HG03439 (cell line): ENCODE results near the gene TNP2.

Experiments used
- ATAC-seq: cut with Tn5 transposase; IDR thresholded peaks from one replicate; pipeline ENCODE4 v1.9.1; 2021; ENCODE audit warnings: mild to moderate bottlenecking, moderate library complexity; ENCODE audit not compliant: unreplicated experiment

Gene TNP2

GRCh38 chr16:11245222-11245737, 23.8 kb downstream of the TNP2 start:
- no peak for ATAC-seq

DNA sequence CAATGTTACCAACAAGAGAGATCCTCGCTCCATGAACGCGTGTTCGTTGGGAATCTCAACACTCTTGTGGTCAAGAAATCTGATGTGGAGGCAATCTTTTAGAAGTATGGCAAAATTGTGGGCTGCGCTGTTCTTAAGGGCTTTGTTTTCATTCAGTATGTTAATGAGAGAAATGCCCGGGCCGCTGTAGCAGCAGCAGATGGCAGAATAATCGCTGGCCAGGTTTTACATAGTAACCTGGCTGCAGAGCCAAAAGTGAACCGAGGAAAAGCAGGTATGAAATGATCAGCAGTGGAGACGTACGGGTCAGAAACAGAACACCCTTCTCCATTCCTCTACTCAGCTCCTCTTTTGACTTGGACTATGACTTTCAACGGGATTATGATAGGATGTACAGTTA, 26.5 kb downstream of the TNP2 start:
- ATAC-seq = no peak

DNA sequence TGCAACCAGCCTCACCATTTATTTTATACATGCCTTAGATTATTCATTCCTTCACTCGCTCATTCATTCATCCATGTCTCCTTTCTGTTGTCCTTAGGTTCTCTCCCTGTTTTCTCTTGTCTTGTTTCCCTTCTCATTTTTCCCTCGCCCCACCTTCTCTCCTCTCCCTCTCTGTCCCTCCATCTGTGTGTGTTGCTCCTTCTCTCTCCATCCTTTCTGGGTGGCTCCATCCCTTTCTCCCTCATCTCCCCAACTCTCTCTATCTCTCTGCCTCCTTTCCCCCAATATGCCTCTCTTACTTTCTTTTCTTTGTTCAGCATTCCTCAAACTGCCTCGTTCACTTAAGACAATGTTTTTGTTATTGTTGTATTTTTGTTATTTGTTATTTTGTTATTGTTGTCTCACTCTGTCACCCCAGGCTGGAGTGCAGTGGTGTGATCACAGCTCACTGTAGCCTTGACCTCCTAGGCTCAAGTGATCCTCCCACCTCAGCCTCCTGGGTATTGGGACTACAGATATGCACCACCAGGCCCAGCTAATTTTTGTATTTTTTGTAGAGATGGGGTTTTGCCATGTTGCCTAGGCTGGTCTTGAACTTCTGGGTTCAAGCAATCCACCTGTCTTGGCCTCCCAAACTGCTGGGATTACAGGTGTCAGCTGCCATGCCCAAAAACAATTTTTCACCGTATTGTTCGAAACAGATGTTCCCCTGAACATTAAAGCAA, 27.5 kb downstream of the TNP2 start:
- no peak for ATAC-seq

- no peak for ATAC-seq
Measured at GRCh38 chr16:11240636-11241473, 28.3 kb downstream of the TNP2 start.

DNA sequence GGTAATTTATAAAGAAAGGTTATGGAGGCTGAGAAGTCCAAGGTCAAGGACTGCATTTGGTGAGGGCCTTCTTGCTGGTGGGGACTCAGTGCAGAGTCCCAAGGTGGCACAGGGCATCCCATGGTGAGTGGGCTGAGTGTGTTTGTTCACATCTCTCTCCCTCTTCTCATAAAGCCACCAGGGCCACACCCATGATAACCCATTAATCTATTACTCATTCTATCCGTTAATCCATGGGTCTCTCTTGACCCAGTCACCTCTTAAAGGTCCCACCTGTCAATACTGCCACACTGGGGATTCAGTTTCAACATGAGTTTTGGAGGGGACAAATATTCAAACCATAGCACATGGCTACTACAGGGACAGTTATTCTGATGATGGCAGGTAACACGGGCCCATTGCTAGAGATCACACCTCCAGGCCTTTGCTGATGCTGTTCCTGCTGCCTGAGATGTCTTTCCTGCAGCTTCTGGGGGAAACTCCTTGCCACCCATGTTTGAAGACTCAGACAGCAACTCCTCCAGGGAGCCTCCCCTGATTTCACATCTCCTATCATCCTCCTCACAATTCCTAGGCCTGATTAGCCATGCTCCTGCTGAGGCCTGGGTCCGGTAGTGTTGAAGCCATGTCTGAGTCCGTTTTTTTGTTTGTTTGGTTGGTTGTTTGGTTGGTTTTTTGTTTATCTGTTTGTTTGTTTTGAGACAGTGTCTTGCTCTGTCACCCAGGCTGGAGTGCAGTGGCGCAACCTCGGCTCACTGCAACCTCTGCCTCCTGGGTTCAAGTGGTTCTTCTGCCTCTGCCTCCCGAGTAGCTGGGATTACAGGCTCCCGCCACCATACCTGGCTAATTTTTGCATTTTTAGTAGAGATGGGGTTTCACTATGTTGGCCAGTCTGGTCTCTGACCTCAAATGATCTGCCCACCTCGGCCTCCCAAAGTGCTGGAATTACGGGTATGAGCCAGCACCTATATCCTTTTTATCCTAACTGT, 29.2 kb downstream of the TNP2 start:
- no peak for ATAC-seq

DNA sequence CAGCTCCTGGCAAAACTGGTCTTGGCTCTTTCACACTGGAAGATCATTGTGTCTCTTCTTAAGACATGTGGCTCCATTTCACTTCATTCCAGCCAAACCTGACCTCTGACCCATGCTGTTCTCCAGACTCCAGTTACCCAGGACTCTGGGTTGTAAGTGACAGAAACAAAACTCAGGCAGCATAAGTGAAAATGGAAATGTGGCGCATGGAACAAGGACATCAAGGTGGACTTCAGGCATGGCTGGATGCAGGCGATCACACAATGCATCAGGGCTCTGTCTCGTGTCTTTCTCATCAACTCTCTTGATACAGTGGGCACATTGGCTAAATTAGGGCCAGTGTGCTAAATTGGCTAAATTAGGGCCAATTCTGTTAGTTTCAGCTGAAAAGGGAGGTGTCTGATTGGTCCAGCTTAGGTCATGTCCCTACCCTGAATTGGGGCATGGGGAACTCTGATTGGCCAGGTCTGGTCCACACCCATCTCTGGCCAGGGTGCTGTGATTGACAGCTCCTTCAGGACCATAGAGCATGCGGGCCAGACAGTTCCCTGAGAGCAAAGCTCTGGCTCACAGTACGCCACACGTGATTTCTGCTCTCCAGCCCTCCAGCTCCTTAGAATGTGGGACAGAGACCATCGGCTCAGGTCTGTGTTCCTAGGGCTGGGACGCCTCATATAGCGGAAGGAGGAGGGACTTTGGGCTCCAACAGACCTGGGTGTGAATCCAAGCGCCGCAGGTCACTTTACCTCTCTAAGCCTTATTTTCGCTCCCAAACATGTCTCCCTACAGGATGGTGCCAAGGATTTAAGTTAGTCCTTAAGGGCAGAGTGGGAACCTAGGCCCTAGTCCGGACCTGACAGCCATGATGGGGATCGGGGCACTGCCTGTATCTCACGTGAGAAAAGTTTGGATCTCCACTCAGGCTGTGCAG, 30.6 kb downstream of the TNP2 start:
- ATAC-seq = no peak

GRCh38 chr16:11236461-11237254, 32.5 kb downstream of the TNP2 start:
- ATAC-seq = no peak

GRCh38 chr16:11235703-11235991, 33.5 kb downstream of the TNP2 start:
- ATAC-seq = no peak

DNA sequence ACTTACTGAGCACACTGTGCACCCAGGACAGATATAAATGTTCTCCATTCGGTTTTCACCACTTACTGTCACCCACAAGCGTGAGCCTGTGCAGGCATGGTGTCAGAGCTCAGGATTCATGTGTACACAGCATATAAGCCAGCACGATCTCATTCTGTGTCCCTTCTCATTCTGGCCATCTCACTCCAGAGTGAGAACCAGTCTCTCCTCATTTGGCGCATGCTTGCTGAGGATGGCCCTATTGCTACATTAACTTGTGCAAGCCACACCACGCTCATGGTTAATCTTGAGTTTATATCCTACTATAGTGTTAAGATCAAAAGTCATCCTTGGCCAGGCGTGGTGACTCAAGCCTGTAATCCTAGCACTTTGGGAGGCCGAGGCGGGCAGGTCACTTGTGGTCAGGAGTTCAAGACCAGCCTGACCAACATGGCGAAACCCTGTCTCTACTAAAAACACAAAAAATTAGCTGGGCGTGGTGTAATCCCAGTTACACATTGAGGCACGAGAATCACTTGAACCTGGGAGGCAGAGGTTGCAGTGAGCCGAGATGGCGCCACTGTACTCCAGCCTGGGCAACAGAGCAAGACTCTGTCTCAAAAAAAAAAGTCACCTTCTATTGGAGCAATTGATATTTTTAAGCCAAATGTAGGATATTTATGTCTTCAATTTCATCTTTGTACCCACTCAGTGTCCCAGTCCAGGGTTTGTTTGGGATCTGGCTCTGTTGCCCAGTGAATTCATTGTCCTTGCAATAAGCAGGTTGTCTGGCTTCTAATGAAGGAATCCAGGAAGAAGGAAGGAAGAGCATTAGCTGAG, 34.0 kb downstream of the TNP2 start:
- ATAC-seq = no peak

- no peak for ATAC-seq
Measured at GRCh38 chr16:11233727-11234376, 35.3 kb downstream of the TNP2 start.

- peak; percentile 49 for ATAC-seq
Measured at GRCh38 chr16:11232852-11233726, 36.0 kb downstream of the TNP2 start.

DNA sequence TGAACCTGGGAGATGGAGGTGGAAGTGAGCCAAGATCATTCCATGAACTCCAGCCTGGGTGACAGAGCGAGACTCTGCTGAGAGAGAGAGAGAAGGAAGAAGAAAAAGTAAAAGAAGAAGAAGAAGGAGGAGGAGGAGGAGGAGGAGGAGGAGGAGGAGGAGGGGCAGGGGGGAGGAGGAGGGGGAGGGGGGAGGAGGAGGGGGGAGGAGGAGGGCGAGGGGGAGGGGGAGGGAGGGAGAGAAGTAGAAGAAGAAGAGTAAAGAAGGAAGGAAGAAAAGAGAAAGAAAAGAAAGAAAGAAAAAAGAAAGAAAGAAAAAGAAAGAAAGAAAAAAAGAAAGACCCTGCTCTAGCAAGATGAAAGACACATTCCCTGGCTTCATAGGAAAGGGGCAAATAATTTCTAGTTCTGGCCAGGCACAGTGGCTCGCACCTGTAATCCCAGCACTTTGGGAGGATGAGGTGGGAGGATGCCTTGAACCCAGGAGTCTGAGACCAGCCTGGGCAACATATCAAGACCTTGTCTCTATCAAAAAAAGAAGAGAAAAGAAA, 36.7 kb downstream of the TNP2 start:
- ATAC-seq = no peak

- ATAC-seq = no peak
Measured at GRCh38 chr16:11231367-11231970, 37.7 kb downstream of the TNP2 start.

DNA sequence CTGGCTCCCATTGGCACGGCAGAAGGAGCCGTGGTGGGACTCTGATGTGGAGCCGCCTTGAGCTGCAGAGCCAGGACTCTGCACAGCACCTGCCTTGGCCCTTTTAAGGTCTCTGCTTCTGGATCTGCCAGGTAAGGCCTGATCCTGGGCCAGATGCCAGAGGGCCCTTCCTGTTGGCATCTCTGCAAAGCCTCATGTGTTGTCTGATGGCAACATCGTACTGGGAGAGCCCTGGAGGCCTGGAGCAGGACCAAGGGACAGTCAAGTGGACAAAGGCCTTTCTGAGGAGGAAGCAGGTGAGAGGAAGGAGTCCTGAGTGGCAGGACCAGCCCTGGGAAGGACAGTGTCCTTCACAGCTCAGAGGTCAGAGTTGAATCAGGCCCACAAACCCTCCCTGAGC, 39.2 kb downstream of the TNP2 start:
- ATAC-seq = no peak

DNA sequence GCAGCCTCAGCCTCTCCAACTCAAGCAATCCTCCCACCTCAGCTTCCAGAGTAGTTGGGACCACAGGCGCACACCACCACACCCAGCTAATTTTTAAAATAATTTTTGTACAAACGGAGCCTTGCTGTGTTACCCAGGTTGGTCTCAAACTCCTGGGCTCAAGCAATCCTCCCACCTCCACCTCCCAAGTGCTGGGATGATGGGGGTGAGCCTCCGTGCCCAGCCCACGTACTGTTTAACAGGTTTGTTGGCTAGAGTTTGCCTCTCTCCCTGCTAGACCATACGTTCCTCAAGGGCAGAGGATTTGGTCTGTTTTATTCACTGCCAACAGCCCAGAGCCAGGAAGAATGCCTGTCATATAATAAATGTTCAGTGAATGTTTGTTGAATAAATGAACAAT, 39.7 kb downstream of the TNP2 start:
- ATAC-seq = no peak
